ENCODE measurements around the gene CCDC136. TPM values are rescaled to one million over a fixed set of nuclear protein-coding genes. Genes with fewer than 3 reads are reported as not detected.

Gene CCDC136
- total and polyA plus RNA-seq, 10 donors: 0.77 to 9.8 (median 4.5) TPM

GRCh38 chr7:128810997-128811396, 19.2 kb downstream of the CCDC136 start:
- no peak overlapping the region for H3K27ac ChIP-seq
- intact Hi-C loops (cut with DNase I; ENCODE audit: low total_unique reads): no loop called here
- H3K27me3 ChIP-seq (replicated peaks in 1 of 7): no peaks in the 10 kb centered on the region
- peaks cover 0 to 13% (median 4%) of the 10 kb centered on the region in 6 donors for H3K4me1 ChIP-seq
- WGBS, 5 donors: 89 to 100% (median 94%) methylated on average over 3 of the region's 3 CpGs
- TF ChIP-seq POLR2AphosphoS5 (IDR thresholded peaks at IDR 0.05): no peak
- TF ChIP-seq CTCF (IDR thresholded peaks at IDR 0.05 in 8 of 11, conservative IDR thresholded peaks at IDR 0.05 in 3 of 11): no peak
- TF ChIP-seq POLR2A (IDR thresholded peaks at IDR 0.05): no peak
- no peaks in the 10 kb centered on the region for H3K9me3 ChIP-seq
- H3K4me3 ChIP-seq: no peak overlapping the region
- no peak for DNase-seq
- H3K36me3 ChIP-seq: peaks cover 0 to 4% (median 0%) of the 10 kb centered on the region in 6 donors

GRCh38 chr7:128811631-128812430, 20.1 kb downstream of the CCDC136 start:
- TF ChIP-seq POLR2A (IDR thresholded peaks at IDR 0.05) (no peak), CTCF (IDR thresholded peaks at IDR 0.05 in 8 of 11, conservative IDR thresholded peaks at IDR 0.05 in 3 of 11) (no peak), POLR2AphosphoS5 (IDR thresholded peaks at IDR 0.05) (no peak)
- Histone ChIP-seq H3K36me3 (peaks cover 0 to under 1% (median 0%) of the 10 kb centered on the region in 6 donors), H3K9me3 (no peaks in the 10 kb centered on the region), H3K27me3 (replicated peaks in 1 of 7) (no peaks in the 10 kb centered on the region), H3K27ac (no peak overlapping the region), H3K4me3 (no peak overlapping the region), H3K4me1 (peaks cover 0 to 13% (median 4%) of the 10 kb centered on the region in 6 donors)
- DNase-seq: no peak
- intact Hi-C loops (cut with DNase I; ENCODE audit: low total_unique reads): no loop called here
- WGBS, 5 donors: 84 to 95% (median 91%) methylated on average over 11 of the region's 11 CpGs

GRCh38 chr7:128812514-128813168, 20.9 kb downstream of the CCDC136 start:
- Histone ChIP-seq H3K36me3 (no peaks in the 10 kb centered on the region), H3K27ac (no peak overlapping the region), H3K4me3 (no peak overlapping the region), H3K4me1 (peaks cover 0 to 13% (median 4%) of the 10 kb centered on the region in 6 donors), H3K9me3 (no peaks in the 10 kb centered on the region), H3K27me3 (replicated peaks in 1 of 7) (no peaks in the 10 kb centered on the region)
- intact Hi-C loops (cut with DNase I; ENCODE audit: low total_unique reads): no loop called here
- WGBS, 5 donors: 46 to 67% (median 54%) methylated on average over 11 of the region's 11 CpGs
- TF ChIP-seq CTCF (IDR thresholded peaks at IDR 0.05 in 8 of 11, conservative IDR thresholded peaks at IDR 0.05 in 3 of 11) (no peak), POLR2AphosphoS5 (IDR thresholded peaks at IDR 0.05) (peak in 1 of 3 donors; percentile 37)
- DNase-seq: peak; percentile 78

- Histone ChIP-seq H3K9me3 (no peaks in the 10 kb centered on the region), H3K36me3 (no peaks in the 10 kb centered on the region), H3K4me1 (peaks cover 0 to 13% (median 4%) of the 10 kb centered on the region in 6 donors), H3K27ac (no peak overlapping the region), H3K4me3 (no peak overlapping the region), H3K27me3 (replicated peaks in 1 of 7) (no peaks in the 10 kb centered on the region)
- 83 to 96% (median 87%) methylated on average over 6 of the region's 6 CpGs for WGBS, 5 donors
- intact Hi-C loops (cut with DNase I; ENCODE audit: low total_unique reads): no loop called here
- TF ChIP-seq CTCF (IDR thresholded peaks at IDR 0.05 in 8 of 11, conservative IDR thresholded peaks at IDR 0.05 in 3 of 11) (no peak), POLR2A (IDR thresholded peaks at IDR 0.05) (no peak), POLR2AphosphoS5 (IDR thresholded peaks at IDR 0.05) (no peak)
- no peak for DNase-seq
Observed at GRCh38 chr7:128814499-128814898, 22.7 kb downstream of the CCDC136 start.
